HG03439 (cell line): ENCODE results near the gene TTC39A.
"Not testable (repeated sequence)": the region's sequence is repeated elsewhere in the genome, so short reads cannot be mapped to it uniquely, and the experiment has no call there.

Source experiments
- ATAC-seq: cut with Tn5 transposase; IDR thresholded peaks from one replicate; pipeline ENCODE4 v1.9.1; 2021; ENCODE audit warnings: mild to moderate bottlenecking, moderate library complexity; ENCODE audit not compliant: unreplicated experiment

TTC39A gene

GRCh38 chr1:51270751-51271150 is 59.6 kb downstream of the TTC39A start:
- ATAC-seq, result no peak

GRCh38 chr1:51268634-51269033 is 61.7 kb downstream of the TTC39A start:
- no peak for ATAC-seq

- ATAC-seq, result no peak
Measured at GRCh38 chr1:51266791-51267190, 63.6 kb downstream of the TTC39A start.

- no peak for ATAC-seq
Measured at GRCh38 chr1:51266181-51266580, 64.2 kb downstream of the TTC39A start.

GRCh38 chr1:51265618-51266017 is 64.7 kb downstream of the TTC39A start:
- no peak for ATAC-seq

GRCh38 chr1:51264451-51264850 is 65.9 kb downstream of the TTC39A start:
- ATAC-seq, result no peak

- ATAC-seq, result no peak
Measured at GRCh38 chr1:51263147-51263877, 67.0 kb downstream of the TTC39A start.

- no peak for ATAC-seq
Measured at GRCh38 chr1:51255331-51255730, 75.0 kb downstream of the TTC39A start.

- no peak for ATAC-seq
Measured at GRCh38 chr1:51253691-51254090, 76.7 kb downstream of the TTC39A start.

- no peak for ATAC-seq
Measured at GRCh38 chr1:51252366-51252765, 78.0 kb downstream of the TTC39A start.

GRCh38 chr1:51251165-51251564 is 79.2 kb downstream of the TTC39A start:
- ATAC-seq, result not testable (repeated sequence)

GRCh38 chr1:51250729-51251128 is 79.6 kb downstream of the TTC39A start:
- not testable (repeated sequence) for ATAC-seq

- no peak for ATAC-seq
Measured at GRCh38 chr1:51249445-51249844, 80.9 kb downstream of the TTC39A start.

- no peak for ATAC-seq
Measured at GRCh38 chr1:51247499-51247898, 82.9 kb downstream of the TTC39A start.

- no peak for ATAC-seq
Measured at GRCh38 chr1:51247022-51247421, 83.3 kb downstream of the TTC39A start.

- no peak for ATAC-seq
Measured at GRCh38 chr1:51242546-51242945, 87.8 kb downstream of the TTC39A start.

GRCh38 chr1:51241119-51241518 is 89.2 kb downstream of the TTC39A start:
- no peak for ATAC-seq

- no peak for ATAC-seq
Measured at GRCh38 chr1:51240084-51240483, 90.3 kb downstream of the TTC39A start.

- ATAC-seq, result no peak
Measured at GRCh38 chr1:51238034-51238403, 92.3 kb downstream of the TTC39A start.

- ATAC-seq, result no peak
Measured at GRCh38 chr1:51237351-51238033, 92.9 kb downstream of the TTC39A start.
